ENCODE results near the gene PDIK1L.

DNA sequence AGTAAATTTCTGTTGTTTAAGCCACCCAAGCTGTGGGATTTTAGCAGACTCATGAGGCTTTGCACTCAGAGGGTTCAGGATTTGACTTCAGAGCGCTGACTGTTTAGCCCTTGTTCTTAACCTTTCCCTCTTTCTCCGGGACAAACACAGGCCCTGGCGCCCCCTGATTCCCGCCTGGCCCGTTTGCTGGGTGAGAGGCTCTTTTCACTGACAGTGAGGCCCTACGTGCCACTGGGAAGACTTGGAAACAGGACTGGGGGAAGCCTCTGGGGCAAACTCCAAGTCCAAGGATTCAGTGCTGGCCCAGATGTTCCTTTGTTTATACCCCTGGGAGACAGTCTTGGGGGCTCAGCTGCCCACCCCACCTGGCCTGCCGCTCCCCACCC lies 32.5 kb upstream of the PDIK1L start:
- TF ChIP-seq RAD21 (IDR thresholded peaks at IDR 0.05; ENCODE audit: low read length) (no peak), SMC3 (IDR thresholded peaks at IDR 0.05; ENCODE audit: low read depth, low read length) (no peak), POLR2A (IDR thresholded peaks at IDR 0.05; ENCODE audit: low read depth, low read length) (no peak), CEBPB (IDR thresholded peaks at IDR 0.05; ENCODE audit: low read depth, low read length) (no peak), NFE2L2 (IDR thresholded peaks at IDR 0.05; ENCODE audit: low read depth, low read length) (no peak), MAFK (IDR thresholded peaks at IDR 0.05; ENCODE audit: low read depth, low read length) (no peak), FOS (IDR thresholded peaks at IDR 0.05; ENCODE audit: low read depth, low read length) (no peak), USF2 (IDR thresholded peaks at IDR 0.05; ENCODE audit: low read depth, low read length) (no peak), CHD1 (IDR thresholded peaks at IDR 0.05; ENCODE audit: low read depth, low read length) (no peak), RFX5 (IDR thresholded peaks at IDR 0.05; ENCODE audit: low read depth, low read length) (no peak)
- TF ChIP-seq, protein P1, sequence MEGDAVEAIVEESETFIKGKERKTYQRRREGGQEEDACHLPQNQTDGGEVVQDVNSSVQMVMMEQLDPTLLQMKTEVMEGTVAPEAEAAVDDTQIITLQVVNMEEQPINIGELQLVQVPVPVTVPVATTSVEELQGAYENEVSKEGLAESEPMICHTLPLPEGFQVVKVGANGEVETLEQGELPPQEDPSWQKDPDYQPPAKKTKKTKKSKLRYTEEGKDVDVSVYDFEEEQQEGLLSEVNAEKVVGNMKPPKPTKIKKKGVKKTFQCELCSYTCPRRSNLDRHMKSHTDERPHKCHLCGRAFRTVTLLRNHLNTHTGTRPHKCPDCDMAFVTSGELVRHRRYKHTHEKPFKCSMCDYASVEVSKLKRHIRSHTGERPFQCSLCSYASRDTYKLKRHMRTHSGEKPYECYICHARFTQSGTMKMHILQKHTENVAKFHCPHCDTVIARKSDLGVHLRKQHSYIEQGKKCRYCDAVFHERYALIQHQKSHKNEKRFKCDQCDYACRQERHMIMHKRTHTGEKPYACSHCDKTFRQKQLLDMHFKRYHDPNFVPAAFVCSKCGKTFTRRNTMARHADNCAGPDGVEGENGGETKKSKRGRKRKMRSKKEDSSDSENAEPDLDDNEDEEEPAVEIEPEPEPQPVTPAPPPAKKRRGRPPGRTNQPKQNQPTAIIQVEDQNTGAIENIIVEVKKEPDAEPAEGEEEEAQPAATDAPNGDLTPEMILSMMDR (conservative IDR thresholded peaks at IDR 0.05; ENCODE audit: low read depth, low read length) = no peak

Measured in IMR-90 (cell line).